ENCODE measurements around the gene PRSS48. TPM values are rescaled to one million over a fixed set of nuclear protein-coding genes. Genes with fewer than 3 reads are reported as not detected.

The PRSS48 gene
- total RNA-seq, 2 donors from 2014 or later, result not detected

DNA sequence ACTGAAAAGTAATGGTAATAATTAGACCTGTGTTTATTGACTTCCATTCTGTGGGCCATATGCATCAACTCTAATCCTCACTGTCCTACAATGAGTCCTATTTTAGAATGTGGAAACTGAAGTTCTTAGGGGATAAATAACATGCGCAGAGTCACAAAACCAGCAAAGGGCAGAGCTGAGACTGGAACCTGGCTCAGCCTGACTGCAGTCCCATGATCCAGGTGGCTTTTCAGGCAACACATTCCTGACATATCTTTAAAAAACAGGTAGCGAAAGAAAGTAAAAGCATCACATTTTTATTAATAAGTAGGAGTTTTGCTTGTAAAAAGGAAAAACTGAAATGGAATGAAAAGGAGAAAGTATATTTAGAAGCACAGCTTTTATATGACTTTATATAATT lies 34.7 kb upstream of the PRSS48 start:
- Histone ChIP-seq H3K4me3 (ENCODE audit: low read length) (no peak overlapping the region), H3K27ac (ENCODE audit: low read depth, low read length) (no peak overlapping the region), H3K4me1 (ENCODE audit: control insufficient read depth, insufficient read depth, low read length) (no peaks in the 10 kb centered on the region), H3K9ac (ENCODE audit: extremely low read depth, low read length, poor library complexity, severe bottlenecking) (no peak overlapping the region), H3K36me3 (ENCODE audit: control insufficient read depth, insufficient read depth, low read length) (no peaks in the 10 kb centered on the region), H3K27me3 (ENCODE audit: control insufficient read depth, insufficient read depth, low read length, poor library complexity, severe bottlenecking) (no peaks in the 10 kb centered on the region), H3K9me3 (ENCODE audit: control insufficient read depth, low read length) (no peaks in the 10 kb centered on the region)
- no peak overlapping the region for H3K27ac Mint-ChIP-seq
- no peak overlapping the region for H3K4me3 Mint-ChIP-seq
- WGBS, 2 experiments (ENCODE audit: insufficient coverage in 1 of 2, insufficient read length in 1 of 2), result 97 to 100% methylated on average over 1 of the region's 2 CpGs
- TF ChIP-seq, protein P1, sequence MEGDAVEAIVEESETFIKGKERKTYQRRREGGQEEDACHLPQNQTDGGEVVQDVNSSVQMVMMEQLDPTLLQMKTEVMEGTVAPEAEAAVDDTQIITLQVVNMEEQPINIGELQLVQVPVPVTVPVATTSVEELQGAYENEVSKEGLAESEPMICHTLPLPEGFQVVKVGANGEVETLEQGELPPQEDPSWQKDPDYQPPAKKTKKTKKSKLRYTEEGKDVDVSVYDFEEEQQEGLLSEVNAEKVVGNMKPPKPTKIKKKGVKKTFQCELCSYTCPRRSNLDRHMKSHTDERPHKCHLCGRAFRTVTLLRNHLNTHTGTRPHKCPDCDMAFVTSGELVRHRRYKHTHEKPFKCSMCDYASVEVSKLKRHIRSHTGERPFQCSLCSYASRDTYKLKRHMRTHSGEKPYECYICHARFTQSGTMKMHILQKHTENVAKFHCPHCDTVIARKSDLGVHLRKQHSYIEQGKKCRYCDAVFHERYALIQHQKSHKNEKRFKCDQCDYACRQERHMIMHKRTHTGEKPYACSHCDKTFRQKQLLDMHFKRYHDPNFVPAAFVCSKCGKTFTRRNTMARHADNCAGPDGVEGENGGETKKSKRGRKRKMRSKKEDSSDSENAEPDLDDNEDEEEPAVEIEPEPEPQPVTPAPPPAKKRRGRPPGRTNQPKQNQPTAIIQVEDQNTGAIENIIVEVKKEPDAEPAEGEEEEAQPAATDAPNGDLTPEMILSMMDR (conservative IDR thresholded peaks at IDR 0.05), result no peak
- H3K36me3 Mint-ChIP-seq (ENCODE audit: low read depth), result peaks cover 12% of the 10 kb centered on the region
- DNase-seq, result no peak
- H3K27me3 Mint-ChIP-seq (ENCODE audit: insufficient read depth), result no peaks in the 10 kb centered on the region
- H3K4me1 Mint-ChIP-seq, result peaks cover 1% of the 10 kb centered on the region
- no peaks in the 10 kb centered on the region for H3K9me3 Mint-ChIP-seq

DNA sequence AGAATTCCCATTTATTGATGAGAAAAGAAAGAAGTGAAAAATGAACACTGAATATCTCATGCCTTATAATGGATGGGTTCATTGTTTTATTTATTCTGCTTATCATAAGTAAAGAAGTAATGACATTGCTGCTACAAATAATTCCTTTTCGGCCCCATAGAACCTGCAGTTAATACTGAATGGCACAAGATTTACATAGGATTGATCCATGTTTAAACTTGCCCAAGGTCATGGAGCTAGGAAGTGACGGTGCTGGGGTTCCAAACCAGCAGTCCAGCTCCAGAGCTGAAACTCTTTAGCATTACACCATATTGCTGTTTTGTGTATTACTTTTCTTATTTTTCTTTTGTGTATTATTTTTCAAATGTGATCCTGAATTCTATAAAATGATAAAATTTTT lies 30.2 kb upstream of the PRSS48 start:
- Mint-ChIP-seq H3K27me3 (ENCODE audit: insufficient read depth) (no peaks in the 10 kb centered on the region), H3K9me3 (no peaks in the 10 kb centered on the region), H3K4me1 (peaks cover 5% of the 10 kb centered on the region), H3K4me3 (no peak overlapping the region), H3K36me3 (ENCODE audit: low read depth) (peaks cover 5% of the 10 kb centered on the region), H3K27ac (no peak overlapping the region)
- Histone ChIP-seq H3K9me3 (ENCODE audit: control insufficient read depth, low read length) (no peaks in the 10 kb centered on the region), H3K4me1 (ENCODE audit: control insufficient read depth, insufficient read depth, low read length) (no peaks in the 10 kb centered on the region), H3K27me3 (ENCODE audit: control insufficient read depth, insufficient read depth, low read length, poor library complexity, severe bottlenecking) (no peaks in the 10 kb centered on the region), H3K27ac (ENCODE audit: low read depth, low read length) (no peak overlapping the region), H3K36me3 (ENCODE audit: control insufficient read depth, insufficient read depth, low read length) (no peaks in the 10 kb centered on the region), H3K9ac (ENCODE audit: extremely low read depth, low read length, poor library complexity, severe bottlenecking) (no peak overlapping the region), H3K4me3 (ENCODE audit: low read length) (no peak overlapping the region)
- WGBS, 2 experiments (ENCODE audit: insufficient coverage in 1 of 2, insufficient read length in 1 of 2), result 83 to 86% methylated on average over 2 of the region's 2 CpGs
- DNase-seq, result no peak
- TF ChIP-seq, protein P1 (conservative IDR thresholded peaks at IDR 0.05), result no peak

DNA sequence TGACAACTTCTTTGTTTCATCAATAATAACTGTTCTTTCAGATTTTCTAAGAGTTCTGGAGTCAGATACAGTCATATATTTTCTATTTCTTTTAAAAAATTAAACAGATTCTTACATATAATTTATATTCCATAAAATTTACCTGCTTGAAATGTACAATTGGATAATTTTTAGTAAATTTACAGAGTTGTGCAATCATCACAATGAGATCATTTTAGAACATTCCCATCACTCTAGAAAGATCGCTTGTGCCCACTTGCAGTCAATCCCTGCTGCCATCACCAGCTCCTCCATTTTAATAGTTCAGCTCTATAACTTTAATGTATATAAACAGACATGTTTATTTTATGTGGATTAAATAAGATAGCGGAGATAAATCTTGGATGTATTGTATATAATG lies 29.6 kb upstream of the PRSS48 start:
- H3K9ac ChIP-seq (ENCODE audit: extremely low read depth, low read length, poor library complexity, severe bottlenecking), result no peak overlapping the region
- TF ChIP-seq, protein P1 (conservative IDR thresholded peaks at IDR 0.05), result no peak
- no peak overlapping the region for H3K27ac Mint-ChIP-seq
- no peaks in the 10 kb centered on the region for H3K27me3 ChIP-seq (ENCODE audit: control insufficient read depth, insufficient read depth, low read length, poor library complexity, severe bottlenecking)
- no peaks in the 10 kb centered on the region for H3K27me3 Mint-ChIP-seq (ENCODE audit: insufficient read depth)
- H3K27ac ChIP-seq (ENCODE audit: low read depth, low read length), result no peak overlapping the region
- H3K4me3 ChIP-seq (ENCODE audit: low read length), result no peak overlapping the region
- H3K36me3 Mint-ChIP-seq (ENCODE audit: low read depth), result peaks cover 5% of the 10 kb centered on the region
- H3K9me3 Mint-ChIP-seq, result no peaks in the 10 kb centered on the region
- no peak overlapping the region for H3K4me3 Mint-ChIP-seq
- no peaks in the 10 kb centered on the region for H3K9me3 ChIP-seq (ENCODE audit: control insufficient read depth, low read length)
- DNase-seq, result no peak
- no peaks in the 10 kb centered on the region for H3K4me1 ChIP-seq (ENCODE audit: control insufficient read depth, insufficient read depth, low read length)
- 100% methylated on average over 1 of the region's 2 CpGs; no CpG with 5 or more reads in 1 of the 2 experiments for WGBS, 2 experiments (ENCODE audit: insufficient coverage in 1 of 2, insufficient read length in 1 of 2)
- no peaks in the 10 kb centered on the region for H3K36me3 ChIP-seq (ENCODE audit: control insufficient read depth, insufficient read depth, low read length)
- H3K4me1 Mint-ChIP-seq, result peaks cover 5% of the 10 kb centered on the region

Data from endodermal cell (in vitro differentiated cells).